ENCODE measurements around the gene GZMB. TPM values are rescaled to one million over a fixed set of nuclear protein-coding genes. Genes with fewer than 3 reads are reported as not detected.
"Not testable (repeated sequence)": the region's sequence is repeated elsewhere in the genome, so short reads cannot be mapped to it uniquely, and the experiment has no call there.

GZMB gene
- 3.1 TPM for total RNA-seq

GRCh38 chr14:24634158-24634557 is at the start of gene GZMB:
Gene GZMB (minus strand): TSS chr14:24634190. CDS start chr14:24634160, 30 bp downstream.
- intact Hi-C loops (cut with DNase I), result no loop called here
- no peak for ATAC-seq
- DNase-seq (ENCODE audit: low spot score), result no peak

- DNase-seq (ENCODE audit: low spot score) (no peak), ATAC-seq (no peak)
- intact Hi-C loops (cut with DNase I), result no loop called here
Measured at GRCh38 chr14:24681056-24681455, 47.1 kb upstream of the GZMB start.

- intact Hi-C loops (cut with DNase I), result no loop called here
- DNase-seq (ENCODE audit: low spot score) (no peak), ATAC-seq (no peak)
Measured at GRCh38 chr14:24680516-24680915, 46.5 kb upstream of the GZMB start.

GRCh38 chr14:24679248-24679961 is 45.4 kb upstream of the GZMB start:
- no peak for DNase-seq (ENCODE audit: low spot score)
- intact Hi-C loops (cut with DNase I), result no loop called here
- ATAC-seq, result no peak

GRCh38 chr14:24678801-24679247 is 44.8 kb upstream of the GZMB start:
- ATAC-seq (peak; percentile 90), DNase-seq (ENCODE audit: low spot score) (peak; percentile 72)
- intact Hi-C loops (cut with DNase I), result no loop called here

- intact Hi-C loops (cut with DNase I), result no loop called here
- ATAC-seq (no peak), DNase-seq (ENCODE audit: low spot score) (no peak)
Measured at GRCh38 chr14:24677956-24678355, 44.0 kb upstream of the GZMB start.

GRCh38 chr14:24674204-24674970 is 40.4 kb upstream of the GZMB start:
- intact Hi-C loops (cut with DNase I), result no loop called here

GRCh38 chr14:24673534-24674203 is 39.7 kb upstream of the GZMB start:
- ATAC-seq (no peak), DNase-seq (ENCODE audit: low spot score) (no peak)
- intact Hi-C loops (cut with DNase I), result no loop called here

More at GRCh38 chr14:24674204-24674970, 40.4 kb upstream of the GZMB start:
- ATAC-seq (no peak), DNase-seq (ENCODE audit: low spot score) (no peak)

GRCh38 chr14:24673059-24673458 is 39.1 kb upstream of the GZMB start:
- ATAC-seq, result no peak
- intact Hi-C loops (cut with DNase I), result no loop called here
- DNase-seq (ENCODE audit: low spot score), result no peak

GRCh38 chr14:24670594-24670993 is 36.6 kb upstream of the GZMB start:
- DNase-seq (ENCODE audit: low spot score) (no peak), ATAC-seq (no peak)
- intact Hi-C loops (cut with DNase I), result no loop called here

- DNase-seq (ENCODE audit: low spot score) (no peak), ATAC-seq (no peak)
- intact Hi-C loops (cut with DNase I), result no loop called here
Measured at GRCh38 chr14:24669651-24670050, 35.7 kb upstream of the GZMB start.

GRCh38 chr14:24665440-24665991 is 31.5 kb upstream of the GZMB start:
- no peak for DNase-seq (ENCODE audit: low spot score)
- intact Hi-C loops (cut with DNase I), result no loop called here
- no peak for ATAC-seq

- DNase-seq (ENCODE audit: low spot score) (no peak), ATAC-seq (no peak)
- intact Hi-C loops (cut with DNase I), result no loop called here
Measured at GRCh38 chr14:24664366-24664765, 30.4 kb upstream of the GZMB start.

GRCh38 chr14:24662753-24663152 is 28.8 kb upstream of the GZMB start:
- no peak for ATAC-seq
- no peak for DNase-seq (ENCODE audit: low spot score)
- intact Hi-C loops (cut with DNase I), result no loop called here

GRCh38 chr14:24659916-24660570 is 26.1 kb upstream of the GZMB start:
- ATAC-seq, result no peak
- intact Hi-C loops (cut with DNase I), result no loop called here
- no peak for DNase-seq (ENCODE audit: low spot score)

GRCh38 chr14:24648361-24648760 is 14.4 kb upstream of the GZMB start:
- ATAC-seq; intact Hi-C loops (cut with DNase I); DNase-seq (ENCODE audit: low spot score): not testable (repeated sequence)

GRCh38 chr14:24639905-24640304 is 5.9 kb upstream of the GZMB start:
- no peak for ATAC-seq
- intact Hi-C loops (cut with DNase I), result no loop called here
- no peak for DNase-seq (ENCODE audit: low spot score)

GRCh38 chr14:24639270-24639669 is 5.3 kb upstream of the GZMB start:
- DNase-seq (ENCODE audit: low spot score), result no peak
- intact Hi-C loops (cut with DNase I), result no loop called here
- ATAC-seq, result no peak

- ATAC-seq (no peak), DNase-seq (ENCODE audit: low spot score) (no peak)
- intact Hi-C loops (cut with DNase I), result no loop called here
Measured at GRCh38 chr14:24633353-24633752, 637 bp downstream of the GZMB start.
